LHCN-M2 (cell line): ENCODE data around the gene DRC1. TPM values are rescaled to one million over a fixed set of nuclear protein-coding genes. Genes with fewer than 3 reads are reported as not detected.
"Not testable (repeated sequence)": the region's sequence is repeated elsewhere in the genome, so short reads cannot be mapped to it uniquely, and the experiment has no call there.

ENCODE experiments used
- DNase-seq: peaks from one replicate; pipeline ENCODE4 v3.0.0-alpha.2; 2012; ENCODE audit warnings: low read depth
- polyA plus RNA-seq: library from polyadenylated mRNA; unstranded; fragments of >200 nt; gene quantifications from one replicate; pipeline ENCODE4 v1.2.1, GENCODE V29; 2012; ENCODE audit warnings: missing spikeins
- total RNA-seq: library from RNA; depleted of rRNA; stranded (reverse); fragments of >200 nt; gene quantifications from 2 replicates; pipeline ENCODE4 v1.2.3, GENCODE V29; 2014; rRNA removed

The DRC1 gene
- not detected in 2 replicates for total RNA-seq
- not detected for polyA plus RNA-seq

GRCh38 chr2:26401739-26402541 lies at the start of gene DRC1:
DRC1 (plus strand) TSS chr2:26401920; CDS start chr2:26401990, 70 bp downstream.
- DNase-seq = peak; percentile 42

- DNase-seq = peak; percentile 41
Measured at GRCh38 chr2:26352892-26353291, 48.8 kb upstream of the DRC1 start.

GRCh38 chr2:26354469-26354868 lies 47.3 kb upstream of the DRC1 start:
- not testable (repeated sequence) for DNase-seq

- peak; percentile 96 for DNase-seq
Measured at GRCh38 chr2:26355038-26355995, 46.4 kb upstream of the DRC1 start.

- DNase-seq = no peak
Measured at GRCh38 chr2:26356111-26356510, 45.6 kb upstream of the DRC1 start.

- DNase-seq = no peak
Measured at GRCh38 chr2:26356771-26357170, 44.9 kb upstream of the DRC1 start.

- no peak for DNase-seq
Measured at GRCh38 chr2:26359886-26360473, 41.7 kb upstream of the DRC1 start.

- DNase-seq = no peak
Measured at GRCh38 chr2:26363323-26363722, 38.4 kb upstream of the DRC1 start.

- no peak for DNase-seq
Measured at GRCh38 chr2:26363958-26364357, 37.8 kb upstream of the DRC1 start.

GRCh38 chr2:26364669-26365068 lies 37.1 kb upstream of the DRC1 start:
- DNase-seq = no peak

- DNase-seq = no peak
Measured at GRCh38 chr2:26366957-26367356, 34.8 kb upstream of the DRC1 start.

- DNase-seq = not testable (repeated sequence)
Measured at GRCh38 chr2:26369664-26370063, 32.1 kb upstream of the DRC1 start.

GRCh38 chr2:26370909-26371308 lies 30.8 kb upstream of the DRC1 start:
- not testable (repeated sequence) for DNase-seq

GRCh38 chr2:26376799-26377198 lies 24.9 kb upstream of the DRC1 start:
- no peak for DNase-seq

GRCh38 chr2:26380281-26380680 lies 21.4 kb upstream of the DRC1 start:
- DNase-seq = no peak

- no peak for DNase-seq
Measured at GRCh38 chr2:26382564-26382963, 19.2 kb upstream of the DRC1 start.

GRCh38 chr2:26384183-26384582 lies 17.5 kb upstream of the DRC1 start:
- DNase-seq = no peak

GRCh38 chr2:26384597-26384996 lies 17.1 kb upstream of the DRC1 start:
- DNase-seq = no peak

GRCh38 chr2:26387189-26387588 lies 14.5 kb upstream of the DRC1 start:
- DNase-seq = no peak

GRCh38 chr2:26394694-26395093 lies 7.0 kb upstream of the DRC1 start:
- no peak for DNase-seq

- no peak for DNase-seq
Measured at GRCh38 chr2:26395394-26395793, 6.3 kb upstream of the DRC1 start.

GRCh38 chr2:26396734-26397298 lies 4.9 kb upstream of the DRC1 start:
- no peak for DNase-seq
